Lung microvascular endothelial cell (primary cell): Measurements from ENCODE around the gene EMID1. TPM values are rescaled to one million over a fixed set of nuclear protein-coding genes. Genes with fewer than 3 reads are reported as not detected.

Experiments used
- DNase-seq, 2 donors: peaks; one replicate each; pipeline versions ENCODE4 v3.0.0 to v3.0.0-alpha.2; 2010; ENCODE audit warnings: low read depth in 2 of 2
- total RNA-seq: library from RNA; depleted of rRNA; stranded (reverse); fragments of >200 nt; gene quantifications from 2 replicates; pipeline ENCODE4 v1.2.1, GENCODE V29; 2014

EMID1 gene
- total RNA-seq, 1 donor from 2014 or later: 9.1 TPM

- no peak for DNase-seq
Observed at GRCh38 chr22:29288837-29289236, 83.1 kb downstream of the EMID1 start.

GRCh38 chr22:29290061-29290460 is 84.4 kb downstream of the EMID1 start:
- no peak for DNase-seq

- no peak for DNase-seq
Observed at GRCh38 chr22:29291215-29291614, 85.5 kb downstream of the EMID1 start.

- no peak for DNase-seq
Observed at GRCh38 chr22:29292379-29292778, 86.7 kb downstream of the EMID1 start.

- no peak for DNase-seq
Observed at GRCh38 chr22:29298641-29299040, 92.9 kb downstream of the EMID1 start.

- DNase-seq: no peak
Observed at GRCh38 chr22:29299136-29299900, 93.6 kb downstream of the EMID1 start.

- no peak for DNase-seq
Observed at GRCh38 chr22:29300467-29300806, 94.7 kb downstream of the EMID1 start.

GRCh38 chr22:29300807-29301601 is 95.3 kb downstream of the EMID1 start:
- no peak for DNase-seq

GRCh38 chr22:29301716-29302401 is 96.2 kb downstream of the EMID1 start:
- no peak for DNase-seq

- no peak for DNase-seq
Observed at GRCh38 chr22:29302402-29302680, 96.6 kb downstream of the EMID1 start.

GRCh38 chr22:29302681-29303465 is 97.2 kb downstream of the EMID1 start:
- no peak for DNase-seq

GRCh38 chr22:29305836-29306174 is 100.1 kb downstream of the EMID1 start:
- no peak for DNase-seq

GRCh38 chr22:29306175-29306834 is 100.6 kb downstream of the EMID1 start, which contains the start of gene GAS2L1:
Gene GAS2L1, plus strand, starts transcription at chr22:29306650. Its CDS starts 1,456 bp downstream, at chr22:29308106.
- peak; percentile 88 to 91 for DNase-seq

- peak; percentile 68 to 76 for DNase-seq
Observed at GRCh38 chr22:29306835-29307595, 101.3 kb downstream of the EMID1 start.

- DNase-seq: peak in 1 of 2 donors; percentile 34
Observed at GRCh38 chr22:29307596-29308147, 102.0 kb downstream of the EMID1 start.

GRCh38 chr22:29308148-29308790 is 102.6 kb downstream of the EMID1 start:
- DNase-seq: peak; percentile 11 to 17

GRCh38 chr22:29308791-29309262 is 103.1 kb downstream of the EMID1 start:
- peak; percentile 60 to 85 for DNase-seq
